Heart left ventricle (tissue), 13 donors: ENCODE results near the gene AHRR.

Source experiments
- CTCF ChIP-seq, 12 donors: fragments of 200-600 bp; sonication (generic) in 4 of 12; IDR thresholded peaks; one replicate each; pipeline versions ENCODE4 v1.5.0 to v1.8.0; 2018 to 2022; ENCODE audit warnings: antibody characterized with exemption in 12 of 12, mild to moderate bottlenecking in 5 of 12
- POLR2A ChIP-seq, 2 donors: fragments of 450-650 bp; IDR thresholded peaks; one replicate each; pipeline ENCODE4 v1.6.1; 2017; ENCODE audit warnings: antibody characterized with exemption in 2 of 2, mild to moderate bottlenecking in 2 of 2, moderate library complexity in 2 of 2
- donor health status: ischemic (EF 13 %, LVEDD 7.1; RV severe dilation, severe dysfunction).
- donor health status: DM: no; HTN: yes; CAD: no.
- donor health status: DM: no; HTN: no; CAD: no.
- donor health status: ischemic (EF 25% LVEDD 6.9; RV normal size, moderate dysfunction).
- donor health status: ischemic (EF 25% LVEDD 5.7; RV mildly dilated, moderate dysfunction).
- donor health status: ischemic (EF 35%, LVEDD 5.7; RV mildly dilated, moderate dysfunction).
- donor health status: nonischemic (EF 11% LVEDD 7.7; RV severe dilation, severe dysfunction).
- donor health status: DM: yes; HTN: yes; CAD: no.
- donor health status: PGD.
- donor health status: ischemic (EF 29% LVEDD 5.4; RV normal size, mild dysfunction).
- donor health status: nonischemic (EF 23%, LVEDD 6.1; RV moderate dilation, normal function).

GRCh38 chr5:396531-396961, 75.0 kb downstream of the AHRR start:
- TF ChIP-seq POLR2A (IDR thresholded peaks at IDR 0.05) (no peak), CTCF (IDR thresholded peaks at IDR 0.05) (no peak)
